ENCODE data around the gene NFXL1. TPM values are rescaled to one million over a fixed set of nuclear protein-coding genes. Genes with fewer than 3 reads are reported as not detected.

Gene NFXL1
- total RNA-seq, 8 experiments from 2014 or later = 5.4 to 21.3 (median 12.9) TPM

DNA sequence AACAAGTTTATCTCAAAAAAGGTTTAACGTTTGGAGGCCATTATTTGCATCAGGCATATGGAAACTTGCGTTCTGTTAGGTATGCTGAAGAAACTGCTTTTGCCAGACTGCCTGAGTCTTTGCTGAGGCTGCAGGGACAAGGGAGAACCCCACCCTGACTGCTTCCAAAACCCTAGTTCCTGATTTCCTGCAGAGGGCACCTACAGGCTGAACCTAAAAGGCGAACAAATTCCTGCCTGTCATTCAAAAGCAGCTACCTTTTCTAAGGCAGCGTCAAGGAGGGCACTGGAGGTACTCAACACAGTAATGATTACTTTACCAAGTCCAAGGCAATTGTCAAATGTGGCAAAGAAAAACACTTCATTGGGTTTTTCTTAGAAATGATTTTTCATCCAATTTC lies 75.9 kb downstream of the NFXL1 start:
- ATAC-seq (replicated peaks in 6 of 8) = no peak

GRCh38 chr4:47837908-47838294 lies 76.5 kb downstream of the NFXL1 start, which contains the start of gene CORIN:
Gene CORIN, minus strand, starts transcription at chr4:47838067. Its CDS starts 118 bp downstream, at chr4:47837949.
- 0 to 20% (median 6%) methylated on average over 1 to 5 of the region's 16 CpGs; no CpG with 5 or more reads in 1 of the 10 experiments for WGBS, 10 experiments
- in situ Hi-C loops (cut with MboI; ENCODE audit: low pct_unique_long_range_greater_than_20kb in 2 of 9, low sequenced_read_pairs in 9 of 9, unreplicated experiment in 9 of 9) = loop anchor here in 1 of 9 experiments (5.0 kb wide), 1 partner anchor 131 kb away; no protein-coding TSS in a partner anchor
- Histone ChIP-seq H3K4me1 (replicated peaks in 1 of 2) (peaks cover 6 to 10% of the 10 kb centered on the region in 2 donors), H3K4me3 (peak within 1 kb of the TSS; percentile 23 to 35 (median 28)), H3K27ac (no peak within 1 kb of the TSS)
- no peak for ATAC-seq (replicated peaks in 6 of 8)

More for the DNA sequence above, 75.9 kb downstream of the NFXL1 start:
- Histone ChIP-seq H3K4me1 (replicated peaks in 1 of 2) (peaks cover 6 to 10% of the 10 kb centered on the region in 2 donors), H3K27ac (no peak overlapping the region), H3K4me3 (no peak overlapping the region)
- in situ Hi-C loops (cut with MboI; ENCODE audit: low pct_unique_long_range_greater_than_20kb in 2 of 9, low sequenced_read_pairs in 9 of 9, unreplicated experiment in 9 of 9) = loop anchor here in 1 of 9 experiments (5.0 kb wide), 1 partner anchor 131 kb away; no protein-coding TSS in a partner anchor
- WGBS, 10 experiments = 0 to 80% (median 54%) methylated on average over 1 to 4 of the region's 4 CpGs

- 0 to 2% methylated on average over 2 to 12 of the region's 58 CpGs; no CpG with 5 or more reads in 8 of the 10 experiments for WGBS, 10 experiments
- H3K27ac ChIP-seq = no peak overlapping the region
- peak overlapping the region; percentile 23 to 35 (median 28) for H3K4me3 ChIP-seq
- H3K4me1 ChIP-seq (replicated peaks in 1 of 2) = peaks cover 6 to 10% of the 10 kb centered on the region in 2 donors
- in situ Hi-C loops (cut with MboI; ENCODE audit: low pct_unique_long_range_greater_than_20kb in 2 of 9, low sequenced_read_pairs in 9 of 9, unreplicated experiment in 9 of 9) = loop anchor here in 1 of 9 experiments (5.0 kb wide), 1 partner anchor 130 kb away; no protein-coding TSS in a partner anchor
- ATAC-seq (replicated peaks in 6 of 8) = peak; percentile 52 to 79 (median 70)
These were observed 77.1 kb downstream of the NFXL1 start for GRCh38 chr4:47837094-47837907.

DNA sequence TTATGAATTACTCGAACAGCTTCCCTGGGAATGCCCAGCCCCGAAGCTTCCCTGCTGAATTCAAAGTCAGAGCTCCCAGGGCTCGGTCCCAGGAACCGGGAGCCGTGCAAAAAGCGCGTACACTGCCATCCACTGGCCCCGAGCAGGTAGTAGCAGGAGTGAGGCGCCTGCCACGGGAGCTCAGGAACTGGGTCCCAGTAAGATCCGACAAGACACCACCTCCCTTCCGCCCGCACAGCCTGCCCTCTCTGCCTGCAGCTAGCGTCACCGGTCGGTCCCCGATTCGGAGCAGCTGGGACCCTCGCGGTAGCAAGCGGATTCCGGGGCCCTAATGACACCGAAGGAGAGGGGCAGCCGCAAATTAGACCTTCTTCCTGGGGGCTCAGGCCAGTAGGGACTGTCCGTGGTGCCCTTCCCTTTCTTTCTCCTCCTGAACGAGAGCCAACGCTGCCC lies 77.7 kb downstream of the NFXL1 start:
- 0 to 5% (median 0%) methylated on average over 1 to 10 of the region's 27 CpGs; no CpG with 5 or more reads in 3 of the 10 experiments for WGBS, 10 experiments
- Histone ChIP-seq H3K4me3 (peak overlapping the region; percentile 23 to 35 (median 28)), H3K4me1 (replicated peaks in 1 of 2) (peaks cover 6 to 10% of the 10 kb centered on the region in 2 donors), H3K27ac (no peak overlapping the region)
- in situ Hi-C loops (cut with MboI; ENCODE audit: low pct_unique_long_range_greater_than_20kb in 2 of 9, low sequenced_read_pairs in 9 of 9, unreplicated experiment in 9 of 9) = loop anchor here in 1 of 9 experiments (5.0 kb wide), 1 partner anchor 129 kb away; no protein-coding TSS in a partner anchor
- peak; percentile 88 to 96 (median 92) for ATAC-seq (replicated peaks in 6 of 8)

DNA sequence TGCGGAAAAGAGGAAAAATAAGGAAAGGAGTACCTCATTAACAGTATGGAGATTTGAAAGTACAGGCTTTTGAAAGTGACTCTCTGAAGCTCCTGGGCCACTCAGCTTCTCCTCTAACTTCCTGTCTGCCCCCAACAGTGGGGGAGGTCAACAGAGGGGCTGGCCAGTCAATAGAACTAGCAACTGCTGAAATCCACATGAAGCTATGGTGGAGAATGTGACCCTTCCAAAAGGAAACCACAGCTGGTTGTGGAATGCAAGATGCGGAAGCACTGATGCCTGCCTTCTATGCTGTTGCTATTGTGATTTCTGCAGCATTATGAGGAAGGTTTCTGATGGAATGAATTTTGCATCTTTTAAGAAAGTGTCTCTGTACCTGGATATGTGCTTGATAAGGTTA lies 78.9 kb downstream of the NFXL1 start:
- WGBS, 10 experiments = 50 to 100% (median 86%) methylated on average over 1 to 2 of the region's 2 CpGs; no CpG with 5 or more reads in 2 of the 10 experiments
- in situ Hi-C loops (cut with MboI; ENCODE audit: low pct_unique_long_range_greater_than_20kb in 2 of 9, low sequenced_read_pairs in 9 of 9, unreplicated experiment in 9 of 9) = loop anchor here in 1 of 9 experiments (5.0 kb wide), 1 partner anchor 128 kb away; no protein-coding TSS in a partner anchor
- no peak for ATAC-seq (replicated peaks in 6 of 8)
- Histone ChIP-seq H3K4me1 (replicated peaks in 1 of 2) (peaks cover 9 to 10% of the 10 kb centered on the region in 2 donors), H3K27ac (no peak overlapping the region), H3K4me3 (no peak overlapping the region)

GRCh38 chr4:47831026-47831679 lies 83.2 kb downstream of the NFXL1 start:
- peaks cover 10 to 12% of the 10 kb centered on the region in 2 donors for H3K4me1 ChIP-seq (replicated peaks in 1 of 2)
- no peak overlapping the region for H3K27ac ChIP-seq
- 35 to 100% (median 67%) methylated on average over 1 to 4 of the region's 5 CpGs for WGBS, 10 experiments
- peak in 7 of 8 experiments; percentile 12 to 76 (median 35) for ATAC-seq (replicated peaks in 6 of 8)
- no peak overlapping the region for H3K4me3 ChIP-seq
- in situ Hi-C loops (cut with MboI; ENCODE audit: low pct_unique_long_range_greater_than_20kb in 2 of 9, low sequenced_read_pairs in 9 of 9, unreplicated experiment in 9 of 9) = no loop called here

GRCh38 chr4:47830265-47831025 lies 83.9 kb downstream of the NFXL1 start:
- peak in 7 of 8 experiments; percentile 39 to 93 (median 81) for ATAC-seq (replicated peaks in 6 of 8)
- in situ Hi-C loops (cut with MboI; ENCODE audit: low pct_unique_long_range_greater_than_20kb in 2 of 9, low sequenced_read_pairs in 9 of 9, unreplicated experiment in 9 of 9) = no loop called here
- WGBS, 10 experiments = 0 to 73% (median 10%) methylated on average over 1 to 3 of the region's 3 CpGs; no CpG with 5 or more reads in 4 of the 10 experiments
- Histone ChIP-seq H3K4me3 (no peak overlapping the region), H3K27ac (no peak overlapping the region), H3K4me1 (replicated peaks in 1 of 2) (peaks cover 3 to 6% of the 10 kb centered on the region in 2 donors)

GRCh38 chr4:47829438-47829837 lies 84.9 kb downstream of the NFXL1 start:
- Histone ChIP-seq H3K27ac (no peak overlapping the region), H3K4me3 (no peak overlapping the region), H3K4me1 (replicated peaks in 1 of 2) (peaks cover 3 to 11% of the 10 kb centered on the region in 2 donors)
- in situ Hi-C loops (cut with MboI; ENCODE audit: low pct_unique_long_range_greater_than_20kb in 2 of 9, low sequenced_read_pairs in 9 of 9, unreplicated experiment in 9 of 9) = no loop called here
- ATAC-seq (replicated peaks in 6 of 8) = no peak

- WGBS, 10 experiments = 0 to 92% (median 80%) methylated on average over 1 to 2 of the region's 2 CpGs; no CpG with 5 or more reads in 1 of the 10 experiments
- ATAC-seq (replicated peaks in 6 of 8) = no peak
- no peak overlapping the region for H3K27ac ChIP-seq
- in situ Hi-C loops (cut with MboI; ENCODE audit: low pct_unique_long_range_greater_than_20kb in 2 of 9, low sequenced_read_pairs in 9 of 9, unreplicated experiment in 9 of 9) = no loop called here
- H3K4me3 ChIP-seq = no peak overlapping the region
- peaks cover 3 to 13% of the 10 kb centered on the region in 2 donors for H3K4me1 ChIP-seq (replicated peaks in 1 of 2)
These were observed 86.9 kb downstream of the NFXL1 start for GRCh38 chr4:47827343-47828047.

DNA sequence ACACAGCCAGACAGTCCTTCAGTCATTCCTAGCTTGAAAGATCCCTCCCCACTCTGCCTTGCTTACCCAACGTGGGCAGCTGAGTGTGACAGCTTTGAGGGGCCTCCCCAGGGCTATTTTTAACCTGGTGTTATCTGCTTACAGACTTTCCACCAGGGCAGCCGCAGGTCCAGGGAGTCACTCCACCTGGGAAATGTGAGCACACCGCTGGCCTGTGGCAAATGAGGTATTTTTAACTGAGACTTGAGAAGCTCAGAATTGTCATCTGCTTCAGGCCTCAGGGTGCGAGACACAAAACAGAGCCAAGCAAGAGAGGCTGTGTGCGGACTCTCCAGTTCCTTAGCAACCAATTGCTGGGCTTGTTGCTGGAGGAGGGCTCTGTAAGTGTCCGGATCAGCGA lies 89.5 kb downstream of the NFXL1 start:
- Histone ChIP-seq H3K27ac (no peak overlapping the region), H3K4me1 (replicated peaks in 1 of 2) (peaks cover 0 to 7% of the 10 kb centered on the region in 2 donors), H3K4me3 (no peak overlapping the region)
- WGBS, 10 experiments = 14 to 100% (median 78%) methylated on average over 1 to 3 of the region's 7 CpGs; no CpG with 5 or more reads in 2 of the 10 experiments
- in situ Hi-C loops (cut with MboI; ENCODE audit: low pct_unique_long_range_greater_than_20kb in 2 of 9, low sequenced_read_pairs in 9 of 9, unreplicated experiment in 9 of 9) = no loop called here
- ATAC-seq (replicated peaks in 6 of 8) = peak in 5 of 8 experiments; percentile 44 to 94 (median 74)

DNA sequence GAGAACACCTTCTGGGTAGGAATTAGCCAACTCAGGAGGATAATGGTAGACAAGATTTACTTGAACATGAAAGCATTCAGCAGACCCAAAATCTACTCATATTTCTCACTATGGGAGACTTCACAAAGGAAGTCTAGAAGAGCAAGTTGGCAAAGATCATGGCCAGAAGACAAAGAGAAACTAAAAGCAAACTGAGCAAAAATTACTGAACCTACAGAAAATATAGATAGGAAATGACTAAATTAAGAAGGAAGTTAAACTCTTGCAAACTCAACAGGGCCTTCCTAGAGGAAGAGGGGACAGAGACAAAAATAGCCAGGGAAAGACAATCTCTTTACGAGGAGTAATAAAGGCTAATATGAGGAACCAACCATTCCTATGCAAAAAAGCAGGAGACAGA lies 95.2 kb downstream of the NFXL1 start:
- no peaks in the 10 kb centered on the region for H3K4me1 ChIP-seq (replicated peaks in 1 of 2)
- no peak overlapping the region for H3K27ac ChIP-seq
- WGBS, 10 experiments = 13 to 100% (median 85%) methylated on average over 1 of the region's 1 CpG; no CpG with 5 or more reads in 1 of the 10 experiments
- in situ Hi-C loops (cut with MboI; ENCODE audit: low pct_unique_long_range_greater_than_20kb in 2 of 9, low sequenced_read_pairs in 9 of 9, unreplicated experiment in 9 of 9) = no loop called here
- no peak overlapping the region for H3K4me3 ChIP-seq
- no peak for ATAC-seq (replicated peaks in 6 of 8)

- H3K4me3 ChIP-seq = no peak overlapping the region
- in situ Hi-C loops (cut with MboI; ENCODE audit: low pct_unique_long_range_greater_than_20kb in 2 of 9, low sequenced_read_pairs in 9 of 9, unreplicated experiment in 9 of 9) = no loop called here
- no peak for ATAC-seq (replicated peaks in 6 of 8)
These were observed 97.1 kb downstream of the NFXL1 start for GRCh38 chr4:47817275-47817674.

More at GRCh38 chr4:47817275-47817674, 97.1 kb downstream of the NFXL1 start:
- H3K4me1 ChIP-seq (replicated peaks in 1 of 2) = no peaks in the 10 kb centered on the region
- H3K27ac ChIP-seq = no peak overlapping the region
